Hepatocyte (in vitro differentiated cells): ENCODE data around the gene CTNNA2. TPM values are rescaled to one million over a fixed set of nuclear protein-coding genes. Genes with fewer than 3 reads are reported as not detected.

Source experiments
- DNase-seq: peaks from one replicate; pipeline ENCODE4 v3.0.0-alpha.2; 2016; ENCODE audit warnings: low spot score
- H2AFZ ChIP-seq: fragments of 200-600 bp; sonication (generic); 2 replicates; pipeline ENCODE4 v1.6.0; 2016; ENCODE audit warnings: antibody characterized with exemption, mild to moderate bottlenecking
- H3K27ac ChIP-seq: fragments of 200-600 bp; sonication (generic); 2 replicates; pipeline ENCODE4 v1.5.1; 2016; ENCODE audit warnings: mild to moderate bottlenecking
- H3K27me3 ChIP-seq: fragments of 200-600 bp; sonication (generic); 2 replicates; pipeline ENCODE4 v1.6.1; 2016
- H3K36me3 ChIP-seq: fragments of 200-600 bp; sonication (generic); replicated peaks from 2 replicates; pipeline ENCODE4 v1.5.1; 2016; ENCODE audit warnings: low read depth; ENCODE audit not compliant: insufficient read depth
- H3K4me1 ChIP-seq: fragments of 200-600 bp; sonication (generic); 2 replicates; pipeline ENCODE4 v1.5.1; 2016; ENCODE audit warnings: mild to moderate bottlenecking, moderate library complexity; ENCODE audit not compliant: insufficient read depth
- H3K4me2 ChIP-seq: fragments of 200-600 bp; sonication (generic); 2 replicates; pipeline ENCODE4 v1.6.0; 2016
- H3K4me3 ChIP-seq: fragments of 200-600 bp; sonication (generic); 2 replicates; pipeline ENCODE4 v1.5.1; 2016; ENCODE audit warnings: mild to moderate bottlenecking
- H3K79me2 ChIP-seq: fragments of 200-600 bp; sonication (generic); 2 replicates; pipeline ENCODE4 v1.6.0; 2017; ENCODE audit warnings: mild to moderate bottlenecking
- H3K9me2 ChIP-seq: fragments of 200-600 bp; sonication (generic); replicated peaks from 2 replicates; pipeline ENCODE4 v1.6.0; 2017; ENCODE audit warnings: mild to moderate bottlenecking; ENCODE audit not compliant: insufficient read depth
- H3K9me3 ChIP-seq: fragments of 200-600 bp; sonication (generic); 2 replicates; pipeline ENCODE4 v1.5.1; 2016; ENCODE audit warnings: low read depth, mild to moderate bottlenecking
- H4K20me1 ChIP-seq: fragments of 200-600 bp; sonication (generic); 2 replicates; pipeline ENCODE4 v1.6.0; 2016; ENCODE audit warnings: mild to moderate bottlenecking; ENCODE audit not compliant: insufficient read depth, poor library complexity, severe bottlenecking
- EZH2 ChIP-seq: fragments of 200-600 bp; sonication (generic); IDR thresholded peaks from 2 replicates; pipeline ENCODE4 v1.6.1; 2016; ENCODE audit warnings: antibody characterized with exemption, mild to moderate bottlenecking, borderline replicate concordance
- EZH2phosphoT487 ChIP-seq: fragments of 200-600 bp; sonication (generic); IDR thresholded peaks from one replicate; pipeline ENCODE4 v1.6.1; 2018; ENCODE audit warnings: antibody characterized with exemption, mild to moderate bottlenecking, low read depth, moderate library complexity; ENCODE audit not compliant: unreplicated experiment, severe bottlenecking
- WGBS: methylation state at CpG from one replicate; pipeline ENCODE4 v1.1.6; 2016; ENCODE audit warnings: low lambda C conversion rate; ENCODE audit errors: missing lambda C conversion rate; 5-methylcytosine and 5-hydroxymethylcytosine counted together
- polyA plus RNA-seq: library from polyadenylated mRNA; unstranded; fragments of >200 nt; fragmentation: Nextera tagmentation; extraction: Ambion mirVana; gene quantifications from 2 replicates; pipeline ENCODE4 v1.2.1, GENCODE V29; 2016
- total RNA-seq: library from RNA; depleted of rRNA; stranded (reverse); fragments of >200 nt; gene quantifications from 2 replicates; pipeline ENCODE4 v1.2.3, GENCODE V29; 2014
- TF ChIP-seq, protein P1 (sequence below): fragments of 200-600 bp; sonication (generic); IDR thresholded peaks from 2 replicates; pipeline ENCODE4 v1.5.1; 2016; ENCODE audit warnings: antibody characterized with exemption, mild to moderate bottlenecking; ENCODE audit not compliant: poor library complexity

The CTNNA2 gene
- total and polyA plus RNA-seq, 2 experiments from 2014 or later = 0.79 to 4.4 TPM

DNA sequence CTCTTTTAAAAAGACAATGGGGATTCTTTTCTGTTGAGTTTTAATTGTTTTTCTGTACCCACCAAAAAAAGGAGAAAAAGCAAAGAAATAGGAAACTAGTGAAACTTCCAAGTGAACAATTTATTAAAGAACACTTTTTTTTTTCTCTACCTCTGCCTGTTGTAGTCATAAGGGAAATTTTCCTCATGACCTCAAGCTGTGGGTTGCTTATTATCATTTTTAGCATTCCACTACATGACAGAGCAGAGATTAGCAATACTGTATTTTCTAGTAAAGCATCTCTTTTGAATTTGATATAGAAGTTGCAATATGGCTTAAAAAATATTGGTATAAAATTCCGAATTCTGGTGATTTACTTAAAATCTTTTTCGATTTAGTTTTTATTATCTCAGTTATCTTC, 879.6 kb downstream of the CTNNA2 start:
- no peak overlapping the region for H3K27ac ChIP-seq
- no peaks in the 10 kb centered on the region for H3K9me2 ChIP-seq
- H3K4me1 ChIP-seq = no peaks in the 10 kb centered on the region
- no peaks in the 10 kb centered on the region for H3K79me2 ChIP-seq
- H3K36me3 ChIP-seq = no peaks in the 10 kb centered on the region
- TF ChIP-seq EZH2phosphoT487 (no peak), EZH2 (no peak)
- TF ChIP-seq, protein P1, sequence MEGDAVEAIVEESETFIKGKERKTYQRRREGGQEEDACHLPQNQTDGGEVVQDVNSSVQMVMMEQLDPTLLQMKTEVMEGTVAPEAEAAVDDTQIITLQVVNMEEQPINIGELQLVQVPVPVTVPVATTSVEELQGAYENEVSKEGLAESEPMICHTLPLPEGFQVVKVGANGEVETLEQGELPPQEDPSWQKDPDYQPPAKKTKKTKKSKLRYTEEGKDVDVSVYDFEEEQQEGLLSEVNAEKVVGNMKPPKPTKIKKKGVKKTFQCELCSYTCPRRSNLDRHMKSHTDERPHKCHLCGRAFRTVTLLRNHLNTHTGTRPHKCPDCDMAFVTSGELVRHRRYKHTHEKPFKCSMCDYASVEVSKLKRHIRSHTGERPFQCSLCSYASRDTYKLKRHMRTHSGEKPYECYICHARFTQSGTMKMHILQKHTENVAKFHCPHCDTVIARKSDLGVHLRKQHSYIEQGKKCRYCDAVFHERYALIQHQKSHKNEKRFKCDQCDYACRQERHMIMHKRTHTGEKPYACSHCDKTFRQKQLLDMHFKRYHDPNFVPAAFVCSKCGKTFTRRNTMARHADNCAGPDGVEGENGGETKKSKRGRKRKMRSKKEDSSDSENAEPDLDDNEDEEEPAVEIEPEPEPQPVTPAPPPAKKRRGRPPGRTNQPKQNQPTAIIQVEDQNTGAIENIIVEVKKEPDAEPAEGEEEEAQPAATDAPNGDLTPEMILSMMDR = no peak
- no peak overlapping the region for H3K4me3 ChIP-seq
- no peak for DNase-seq
- H3K9me3 ChIP-seq = no peaks in the 10 kb centered on the region
- 88% methylated on average over 2 of the region's 2 CpGs for WGBS
- no peak overlapping the region for H3K4me2 ChIP-seq
- H3K27me3 ChIP-seq = no peaks in the 10 kb centered on the region
- H4K20me1 ChIP-seq = no peaks in the 10 kb centered on the region
- H2AFZ ChIP-seq = no peak overlapping the region

DNA sequence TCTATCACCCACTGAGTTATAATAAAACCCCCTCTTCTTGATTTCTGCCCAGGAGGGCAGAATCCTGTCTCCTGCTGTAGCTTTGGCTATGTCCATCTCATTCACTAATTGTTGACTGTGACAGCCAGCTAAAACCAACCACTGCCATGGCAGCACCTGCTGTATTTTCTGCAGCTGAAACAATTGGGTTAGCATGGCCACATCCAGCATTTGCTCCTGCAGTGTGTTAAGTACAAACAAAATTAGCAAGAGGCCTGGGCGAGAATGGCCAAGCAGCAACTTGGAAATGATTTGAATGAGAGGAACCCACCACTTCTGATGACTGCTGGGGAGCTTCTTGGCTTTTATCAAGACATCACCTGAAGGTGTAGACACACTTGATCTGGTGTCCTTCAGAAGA, 881.1 kb downstream of the CTNNA2 start:
- no peaks in the 10 kb centered on the region for H4K20me1 ChIP-seq
- no peak overlapping the region for H3K4me3 ChIP-seq
- TF ChIP-seq, protein P1 = no peak
- TF ChIP-seq EZH2 (no peak), EZH2phosphoT487 (no peak)
- no peaks in the 10 kb centered on the region for H3K9me3 ChIP-seq
- no peak for DNase-seq
- no peaks in the 10 kb centered on the region for H3K9me2 ChIP-seq
- H2AFZ ChIP-seq = no peak overlapping the region
- H3K36me3 ChIP-seq = no peaks in the 10 kb centered on the region
- no peak overlapping the region for H3K27ac ChIP-seq
- no peaks in the 10 kb centered on the region for H3K27me3 ChIP-seq
- no peak overlapping the region for H3K4me2 ChIP-seq
- H3K79me2 ChIP-seq = no peaks in the 10 kb centered on the region
- no peaks in the 10 kb centered on the region for H3K4me1 ChIP-seq
- 93% methylated on average over 1 of the region's 1 CpG for WGBS

DNA sequence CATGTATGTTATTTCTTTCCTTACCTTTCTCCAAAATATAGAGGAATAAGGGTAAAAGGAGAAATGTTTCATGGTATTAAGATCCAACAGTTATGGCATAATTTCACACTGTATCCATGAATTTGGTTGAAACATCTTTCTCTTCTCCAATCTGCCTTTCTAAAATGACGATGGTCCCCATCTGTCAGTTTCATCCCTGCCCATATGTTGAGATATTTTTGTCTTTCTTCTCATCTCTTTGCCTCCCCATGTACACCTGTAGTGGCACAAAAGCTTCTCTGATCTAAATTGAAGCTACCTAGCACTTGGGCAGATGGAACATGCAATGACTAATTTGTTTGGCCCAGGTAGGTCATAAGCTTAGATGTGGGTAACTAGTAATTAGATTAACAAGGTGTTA, 882.4 kb downstream of the CTNNA2 start:
- TF ChIP-seq, protein P1 = no peak
- TF ChIP-seq EZH2phosphoT487 = no peak
- no peak for TF ChIP-seq EZH2
- H2AFZ ChIP-seq = no peak overlapping the region
- WGBS = 89% methylated on average over 1 of the region's 1 CpG
- H3K36me3 ChIP-seq = no peaks in the 10 kb centered on the region
- H3K4me1 ChIP-seq = no peaks in the 10 kb centered on the region
- H4K20me1 ChIP-seq = no peaks in the 10 kb centered on the region
- no peak overlapping the region for H3K4me3 ChIP-seq
- H3K4me2 ChIP-seq = no peak overlapping the region
- no peak overlapping the region for H3K27ac ChIP-seq
- H3K9me2 ChIP-seq = no peaks in the 10 kb centered on the region
- H3K79me2 ChIP-seq = no peaks in the 10 kb centered on the region
- H3K27me3 ChIP-seq = no peaks in the 10 kb centered on the region
- no peak for DNase-seq
- no peaks in the 10 kb centered on the region for H3K9me3 ChIP-seq

DNA sequence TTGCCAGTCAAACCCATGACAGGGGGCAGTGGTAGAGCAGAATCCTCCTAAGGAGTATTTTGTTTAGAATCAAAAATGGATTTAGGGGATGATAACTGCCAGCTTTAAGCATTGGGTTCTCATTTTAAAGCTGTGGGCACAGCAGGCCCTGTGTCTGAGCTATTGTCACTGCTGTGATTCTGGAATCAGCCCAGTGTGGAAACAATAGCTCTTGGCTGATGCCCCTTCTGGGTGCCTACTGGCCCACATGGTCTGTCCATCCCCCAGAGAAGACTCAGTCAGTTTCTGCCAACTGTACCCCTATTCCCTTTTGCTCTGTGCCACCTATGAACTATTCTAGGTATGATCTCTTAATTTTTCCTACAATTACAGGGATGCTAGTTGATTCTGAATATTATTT, 883.4 kb downstream of the CTNNA2 start:
- TF ChIP-seq, protein P1 = no peak
- TF ChIP-seq EZH2phosphoT487 (no peak), EZH2 (no peak)
- no peak overlapping the region for H3K27ac ChIP-seq

More for the DNA sequence above, 883.4 kb downstream of the CTNNA2 start:
- Histone ChIP-seq H3K36me3 (no peaks in the 10 kb centered on the region), H4K20me1 (no peaks in the 10 kb centered on the region), H2AFZ (no peak overlapping the region), H3K4me1 (no peaks in the 10 kb centered on the region), H3K27me3 (no peaks in the 10 kb centered on the region), H3K9me3 (no peaks in the 10 kb centered on the region), H3K79me2 (no peaks in the 10 kb centered on the region), H3K9me2 (no peaks in the 10 kb centered on the region), H3K4me2 (no peak overlapping the region), H3K4me3 (no peak overlapping the region)
- DNase-seq = no peak
